Measurements from ENCODE around the gene NR5A1.

DNA sequence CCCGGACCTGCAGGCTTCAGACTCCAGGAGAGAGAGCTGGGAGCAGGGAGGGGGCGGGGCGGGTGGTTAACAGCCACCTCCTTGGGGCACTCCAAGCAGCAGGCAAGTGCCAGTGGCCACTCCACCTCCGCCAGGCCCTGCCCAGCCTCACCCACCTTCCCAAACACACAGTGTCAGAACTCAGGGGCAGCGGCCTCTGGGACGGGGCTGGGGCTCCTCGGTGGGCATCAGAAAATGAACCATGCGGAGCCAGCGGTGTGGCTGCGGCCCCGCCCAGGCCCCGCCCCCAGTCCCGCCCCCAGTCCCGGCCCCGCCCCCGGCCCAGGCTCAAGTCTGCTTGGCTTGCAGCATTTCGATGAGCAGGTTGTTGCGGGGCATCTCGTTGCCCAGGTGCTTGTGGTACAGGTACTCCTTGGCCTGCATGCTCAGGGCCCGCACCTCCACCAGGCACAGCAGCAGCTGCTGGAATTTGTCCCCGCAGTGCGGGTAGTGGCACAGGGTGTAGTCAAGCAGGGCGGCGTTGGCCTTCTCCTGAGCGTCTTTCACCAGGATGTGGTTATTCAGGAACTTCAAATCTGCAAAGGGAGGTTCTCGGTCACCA, 24.7 kb downstream of the NR5A1 start:
- TF ChIP-seq POLR2A (IDR thresholded peaks at IDR 0.05) (no peak), EP300 (IDR thresholded peaks at IDR 0.05) (no peak), POLR2AphosphoS5 (IDR thresholded peaks at IDR 0.05) (no peak)
- TF ChIP-seq, protein P1, sequence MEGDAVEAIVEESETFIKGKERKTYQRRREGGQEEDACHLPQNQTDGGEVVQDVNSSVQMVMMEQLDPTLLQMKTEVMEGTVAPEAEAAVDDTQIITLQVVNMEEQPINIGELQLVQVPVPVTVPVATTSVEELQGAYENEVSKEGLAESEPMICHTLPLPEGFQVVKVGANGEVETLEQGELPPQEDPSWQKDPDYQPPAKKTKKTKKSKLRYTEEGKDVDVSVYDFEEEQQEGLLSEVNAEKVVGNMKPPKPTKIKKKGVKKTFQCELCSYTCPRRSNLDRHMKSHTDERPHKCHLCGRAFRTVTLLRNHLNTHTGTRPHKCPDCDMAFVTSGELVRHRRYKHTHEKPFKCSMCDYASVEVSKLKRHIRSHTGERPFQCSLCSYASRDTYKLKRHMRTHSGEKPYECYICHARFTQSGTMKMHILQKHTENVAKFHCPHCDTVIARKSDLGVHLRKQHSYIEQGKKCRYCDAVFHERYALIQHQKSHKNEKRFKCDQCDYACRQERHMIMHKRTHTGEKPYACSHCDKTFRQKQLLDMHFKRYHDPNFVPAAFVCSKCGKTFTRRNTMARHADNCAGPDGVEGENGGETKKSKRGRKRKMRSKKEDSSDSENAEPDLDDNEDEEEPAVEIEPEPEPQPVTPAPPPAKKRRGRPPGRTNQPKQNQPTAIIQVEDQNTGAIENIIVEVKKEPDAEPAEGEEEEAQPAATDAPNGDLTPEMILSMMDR (IDR thresholded peaks at IDR 0.05): no peak

Data from sigmoid colon (tissue), 4 donors.